Coronary artery (tissue), 2 donors: ENCODE measurements around the gene STK32B.
A peak's percentile ranks its signal among the peaks of the same experiment; 100 is the strongest.

Source experiments
- DNase-seq: peaks from one replicate; pipeline ENCODE4 v3.0.0-alpha.2; 2017; ENCODE audit warnings: low spot score
- H3K27ac ChIP-seq, 2 donors: fragments of 200-600 bp; sonication (generic); one replicate each; pipeline ENCODE4 v1.5.1; 2016 to 2019
- H3K4me3 ChIP-seq: fragments of 200-600 bp; sonication (generic); 2 replicates; pipeline ENCODE4 v1.5.1; 2016; ENCODE audit warnings: mild to moderate bottlenecking, moderate library complexity
- CTCF ChIP-seq: fragments of 200-600 bp; sonication (generic); IDR thresholded peaks from one replicate; pipeline ENCODE4 v1.5.1; 2019; ENCODE audit warnings: antibody characterized with exemption

The STK32B gene

DNA sequence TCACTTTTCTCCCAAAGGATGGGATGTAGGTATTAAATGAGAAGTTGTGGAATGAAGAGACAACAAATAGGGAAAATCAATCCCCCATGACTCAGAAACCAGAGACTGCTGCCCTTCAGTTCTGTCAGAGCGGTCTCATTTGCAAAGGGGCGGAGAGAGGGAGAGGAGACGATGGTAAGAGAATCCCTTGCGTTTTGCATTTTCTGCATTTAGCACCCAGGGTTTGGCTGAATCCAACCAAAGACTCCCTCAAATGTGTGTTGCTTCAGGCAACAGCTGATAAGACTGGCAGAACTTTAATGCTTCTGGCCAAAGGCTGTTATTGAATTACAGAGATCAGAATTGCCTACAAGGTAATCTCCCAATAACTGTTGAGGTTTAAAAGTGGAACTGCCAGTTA is 426.9 kb downstream of the STK32B start:
- no peak for TF ChIP-seq CTCF
- Histone ChIP-seq H3K4me3 (no peak overlapping the region), H3K27ac (no peak overlapping the region)
- peak; percentile 2 for DNase-seq

- Histone ChIP-seq H3K4me3 (no peak overlapping the region), H3K27ac (no peak overlapping the region)
- TF ChIP-seq CTCF: no peak
- peak; percentile 50 for DNase-seq
These were observed 427.4 kb downstream of the STK32B start for GRCh38 chr4:5478697-5479096.

- no peak for TF ChIP-seq CTCF
- peak; percentile 17 for DNase-seq
- no peak overlapping the region for H3K4me3 ChIP-seq
- no peak overlapping the region for H3K27ac ChIP-seq
These were observed 428.3 kb downstream of the STK32B start for GRCh38 chr4:5479518-5480060.

DNA sequence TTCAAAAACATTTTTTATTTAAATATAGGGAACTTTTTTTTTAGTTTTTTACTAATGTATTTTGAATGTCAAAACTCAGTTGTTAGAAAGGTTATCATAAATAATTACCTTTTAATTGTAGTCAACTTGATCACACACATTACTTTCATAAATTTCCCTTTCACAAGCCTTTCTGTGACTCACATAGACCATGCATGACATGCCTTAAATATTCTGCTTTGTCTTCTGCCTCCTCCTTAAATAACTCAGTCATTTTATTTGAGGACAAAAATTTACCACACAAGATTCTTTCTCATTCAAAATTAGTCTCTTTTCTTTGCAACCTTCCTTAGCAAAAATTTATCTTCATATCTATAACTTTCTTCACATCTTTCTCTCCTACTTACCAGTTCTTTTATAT is 437.1 kb downstream of the STK32B start:
- no peak for TF ChIP-seq CTCF
- Histone ChIP-seq H3K27ac (no peak overlapping the region), H3K4me3 (no peak overlapping the region)
- no peak for DNase-seq

DNA sequence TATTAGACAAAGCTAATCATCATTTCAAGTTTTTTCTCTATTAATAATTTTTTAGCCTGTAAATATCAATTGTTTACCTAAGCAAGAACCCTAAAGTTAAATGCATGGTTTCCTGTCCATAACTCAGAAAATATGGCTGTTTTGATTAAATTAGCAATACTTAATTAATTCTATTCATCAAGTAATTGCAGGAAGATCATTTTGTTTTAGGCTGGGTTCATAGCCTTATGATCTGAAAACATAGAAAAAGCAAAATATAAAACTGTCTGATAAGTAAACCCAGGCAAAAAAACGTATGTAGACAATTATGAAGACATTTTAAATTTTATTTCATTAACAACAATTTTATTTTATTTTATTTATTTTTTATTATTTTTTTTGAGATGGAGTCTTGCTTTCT is 438.0 kb downstream of the STK32B start:
- no peak overlapping the region for H3K27ac ChIP-seq
- no peak for TF ChIP-seq CTCF
- no peak overlapping the region for H3K4me3 ChIP-seq
- no peak for DNase-seq

DNA sequence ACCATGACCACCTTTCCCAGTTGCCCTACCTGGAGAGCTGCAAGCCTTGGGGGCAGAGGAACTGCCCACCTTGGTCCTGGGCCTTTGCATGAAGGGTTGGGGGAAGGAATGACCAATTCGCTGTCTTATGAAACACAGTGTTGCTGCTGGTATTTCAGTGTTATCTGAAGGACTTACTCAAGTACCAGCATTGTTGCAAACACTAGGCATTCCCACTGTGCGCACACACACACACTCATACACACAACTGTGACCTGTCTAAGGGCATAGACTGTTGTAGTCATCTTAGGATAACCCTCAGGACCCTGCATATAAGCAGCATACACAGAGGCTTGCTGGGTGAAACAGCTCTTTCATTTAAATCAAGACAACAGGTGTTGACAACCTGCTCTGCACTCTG is 446.2 kb downstream of the STK32B start:
- H3K27ac ChIP-seq: no peak overlapping the region
- no peak for TF ChIP-seq CTCF
- no peak for DNase-seq
- no peak overlapping the region for H3K4me3 ChIP-seq

- Histone ChIP-seq H3K27ac (no peak overlapping the region), H3K4me3 (no peak overlapping the region)
- no peak for TF ChIP-seq CTCF
- DNase-seq: no peak
These were observed 448.9 kb downstream of the STK32B start for GRCh38 chr4:5500165-5500564.
